NCI-H1436 (cell line): ENCODE measurements around the gene RASGEF1C.

Experiments used
- DNase-seq: peaks from one replicate; lab custom pipeline; 2025; lab: John Stamatoyannopoulos, UW

The RASGEF1C gene

GRCh38 chr5:180081481-180081880, 127.5 kb downstream of the RASGEF1C start:
- no peak for DNase-seq

- no peak for DNase-seq
Observed at GRCh38 chr5:180080486-180081280, 128.3 kb downstream of the RASGEF1C start.

GRCh38 chr5:180079702-180080466, 129.1 kb downstream of the RASGEF1C start:
- no peak for DNase-seq

- no peak for DNase-seq
Observed at GRCh38 chr5:180078348-180078747, 130.7 kb downstream of the RASGEF1C start.

- no peak for DNase-seq
Observed at GRCh38 chr5:180077594-180078284, 131.3 kb downstream of the RASGEF1C start.

- DNase-seq = no peak
Observed at GRCh38 chr5:180075703-180076102, 133.3 kb downstream of the RASGEF1C start.

- DNase-seq = no peak
Observed at GRCh38 chr5:180074462-180074861, 134.5 kb downstream of the RASGEF1C start.

GRCh38 chr5:180072556-180072955, 136.5 kb downstream of the RASGEF1C start:
- no peak for DNase-seq

- no peak for DNase-seq
Observed at GRCh38 chr5:180072256-180072548, 136.8 kb downstream of the RASGEF1C start.

GRCh38 chr5:180071531-180072255, 137.3 kb downstream of the RASGEF1C start, which contains the start of gene RNF130:
TSS of gene RNF130 (minus strand) at chr5:180071759. CDS start at chr5:180071702, 57 bp downstream.
- DNase-seq = peak; percentile 75

- no peak for DNase-seq
Observed at GRCh38 chr5:180070756-180071530, 138.1 kb downstream of the RASGEF1C start.

- no peak for DNase-seq
Observed at GRCh38 chr5:180069589-180070247, 139.3 kb downstream of the RASGEF1C start.

GRCh38 chr5:180068519-180069090, 140.4 kb downstream of the RASGEF1C start:
- no peak for DNase-seq

GRCh38 chr5:180067986-180068385, 141.0 kb downstream of the RASGEF1C start:
- no peak for DNase-seq

- no peak for DNase-seq
Observed at GRCh38 chr5:180060192-180060591, 148.8 kb downstream of the RASGEF1C start.

- no peak for DNase-seq
Observed at GRCh38 chr5:180059326-180059725, 149.7 kb downstream of the RASGEF1C start.

- no peak for DNase-seq
Observed at GRCh38 chr5:180056153-180056552, 152.9 kb downstream of the RASGEF1C start.

- no peak for DNase-seq
Observed at GRCh38 chr5:180054226-180054625, 154.8 kb downstream of the RASGEF1C start.

- DNase-seq = no peak
Observed at GRCh38 chr5:180053061-180053602, 155.9 kb downstream of the RASGEF1C start.

GRCh38 chr5:180052211-180052818, 156.7 kb downstream of the RASGEF1C start:
- no peak for DNase-seq
